ENCODE data around the gene VILL.

Gene VILL

GRCh38 chr3:37945807-37946530, 44.6 kb upstream of the VILL start:
- H3K9ac ChIP-seq (ENCODE audit: low read depth, low read length): no peak overlapping the region
- no peaks in the 10 kb centered on the region for H3K79me2 ChIP-seq (ENCODE audit: insufficient read depth, low read length)
- no peak for TF ChIP-seq EZH2 (IDR thresholded peaks at IDR 0.05; ENCODE audit: borderline replicate concordance, low read depth, low read length, severe bottlenecking)
- TF ChIP-seq, protein P1, sequence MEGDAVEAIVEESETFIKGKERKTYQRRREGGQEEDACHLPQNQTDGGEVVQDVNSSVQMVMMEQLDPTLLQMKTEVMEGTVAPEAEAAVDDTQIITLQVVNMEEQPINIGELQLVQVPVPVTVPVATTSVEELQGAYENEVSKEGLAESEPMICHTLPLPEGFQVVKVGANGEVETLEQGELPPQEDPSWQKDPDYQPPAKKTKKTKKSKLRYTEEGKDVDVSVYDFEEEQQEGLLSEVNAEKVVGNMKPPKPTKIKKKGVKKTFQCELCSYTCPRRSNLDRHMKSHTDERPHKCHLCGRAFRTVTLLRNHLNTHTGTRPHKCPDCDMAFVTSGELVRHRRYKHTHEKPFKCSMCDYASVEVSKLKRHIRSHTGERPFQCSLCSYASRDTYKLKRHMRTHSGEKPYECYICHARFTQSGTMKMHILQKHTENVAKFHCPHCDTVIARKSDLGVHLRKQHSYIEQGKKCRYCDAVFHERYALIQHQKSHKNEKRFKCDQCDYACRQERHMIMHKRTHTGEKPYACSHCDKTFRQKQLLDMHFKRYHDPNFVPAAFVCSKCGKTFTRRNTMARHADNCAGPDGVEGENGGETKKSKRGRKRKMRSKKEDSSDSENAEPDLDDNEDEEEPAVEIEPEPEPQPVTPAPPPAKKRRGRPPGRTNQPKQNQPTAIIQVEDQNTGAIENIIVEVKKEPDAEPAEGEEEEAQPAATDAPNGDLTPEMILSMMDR (IDR thresholded peaks at IDR 0.05; ENCODE audit: borderline replicate concordance, extremely low read depth, low read length, poor library complexity, severe bottlenecking): no peak
- peaks cover 4% of the 10 kb centered on the region; the same call in 1 of the 2 replicates for H3K36me3 ChIP-seq (ENCODE audit: insufficient read depth, low read length)
- no peaks in the 10 kb centered on the region for H3K9me3 ChIP-seq (ENCODE audit: insufficient read depth, low read length, severe bottlenecking)
- no peak for DNase-seq
- ATAC-seq (ENCODE audit: insufficient read depth, low read depth): no peak
- no peak overlapping the region for H3K4me3 ChIP-seq (ENCODE audit: low read depth in 1 of 2, low read length in 2 of 2)
- H3K27me3 ChIP-seq (ENCODE audit: insufficient read depth, low read length, poor library complexity): no peaks in the 10 kb centered on the region
- H3K4me1 ChIP-seq (ENCODE audit: insufficient read depth, low read length): no peaks in the 10 kb centered on the region
- no peak overlapping the region for H3K27ac ChIP-seq (ENCODE audit: low read length)
- H3K4me2 ChIP-seq (ENCODE audit: insufficient read depth, low read length): no peak overlapping the region
- H2AFZ ChIP-seq (ENCODE audit: low read depth, low read length): no peak overlapping the region
- H4K20me1 ChIP-seq (ENCODE audit: insufficient read depth, low read length): no peaks in the 10 kb centered on the region; the same call in 1 of the 2 replicates

DNA sequence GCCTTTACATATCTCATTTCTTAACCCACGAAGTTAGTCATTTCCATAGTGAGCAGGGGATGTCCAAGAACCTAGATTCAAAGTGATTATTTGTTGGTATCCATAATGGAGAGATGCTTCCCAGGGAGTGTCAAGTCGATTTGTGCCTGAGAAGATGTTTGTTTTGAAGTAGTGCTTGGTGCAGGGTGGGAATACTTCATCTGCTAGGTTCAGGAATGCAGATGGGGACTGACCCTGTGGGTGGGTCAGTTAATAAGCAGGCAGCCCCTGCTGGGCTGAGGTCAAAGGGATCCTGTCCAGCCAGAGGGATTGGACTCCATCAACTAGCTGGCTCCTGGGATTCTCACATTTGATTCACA, 44.1 kb upstream of the VILL start:
- H3K79me2 ChIP-seq (ENCODE audit: insufficient read depth, low read length): no peaks in the 10 kb centered on the region
- H3K9ac ChIP-seq (ENCODE audit: low read depth, low read length): no peak overlapping the region
- H3K27me3 ChIP-seq (ENCODE audit: insufficient read depth, low read length, poor library complexity): no peaks in the 10 kb centered on the region
- H3K4me2 ChIP-seq (ENCODE audit: insufficient read depth, low read length): no peak overlapping the region
- no peak for ATAC-seq (ENCODE audit: insufficient read depth, low read depth)
- H3K36me3 ChIP-seq (ENCODE audit: insufficient read depth, low read length): peaks cover 4% of the 10 kb centered on the region; the same call in 1 of the 2 replicates
- no peak for DNase-seq
- no peak overlapping the region for H3K27ac ChIP-seq (ENCODE audit: low read length)
- no peak overlapping the region for H3K4me3 ChIP-seq (ENCODE audit: low read depth in 1 of 2, low read length in 2 of 2)
- no peaks in the 10 kb centered on the region; the same call in 1 of the 2 replicates for H4K20me1 ChIP-seq (ENCODE audit: insufficient read depth, low read length)
- TF ChIP-seq, protein P1 (IDR thresholded peaks at IDR 0.05; ENCODE audit: borderline replicate concordance, extremely low read depth, low read length, poor library complexity, severe bottlenecking): no peak
- no peak for TF ChIP-seq EZH2 (IDR thresholded peaks at IDR 0.05; ENCODE audit: borderline replicate concordance, low read depth, low read length, severe bottlenecking)
- no peaks in the 10 kb centered on the region for H3K4me1 ChIP-seq (ENCODE audit: insufficient read depth, low read length)
- no peak overlapping the region for H2AFZ ChIP-seq (ENCODE audit: low read depth, low read length)
- no peaks in the 10 kb centered on the region for H3K9me3 ChIP-seq (ENCODE audit: insufficient read depth, low read length, severe bottlenecking)

DNA sequence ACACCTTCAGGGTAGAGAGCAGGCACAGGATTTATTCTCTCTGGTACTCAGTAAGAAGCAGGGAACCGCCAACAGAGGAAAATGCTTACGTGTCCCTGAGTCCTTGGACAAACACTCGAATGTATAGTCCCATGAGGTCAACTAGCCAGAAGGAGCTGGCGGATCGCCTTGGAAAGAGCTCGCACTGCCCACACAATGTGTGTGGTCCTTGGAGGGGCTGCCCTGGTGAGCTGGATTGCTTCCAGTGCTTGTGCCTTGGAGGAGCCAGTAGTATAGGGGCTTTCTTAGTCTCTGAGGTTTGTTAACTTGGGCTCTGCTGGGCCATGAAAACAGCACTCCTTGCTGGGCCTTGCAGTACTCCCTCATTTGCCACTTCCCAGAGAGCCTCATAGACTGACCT, 40.7 kb upstream of the VILL start:
- peaks cover 16% of the 10 kb centered on the region; the same call in 1 of the 2 replicates for H3K36me3 ChIP-seq (ENCODE audit: insufficient read depth, low read length)
- DNase-seq (no peak), ATAC-seq (ENCODE audit: insufficient read depth, low read depth) (no peak)
- no peak overlapping the region for H3K4me2 ChIP-seq (ENCODE audit: insufficient read depth, low read length)
- H3K9me3 ChIP-seq (ENCODE audit: insufficient read depth, low read length, severe bottlenecking): no peaks in the 10 kb centered on the region
- no peak overlapping the region for H3K4me3 ChIP-seq (ENCODE audit: low read depth in 1 of 2, low read length in 2 of 2)
- no peak overlapping the region for H2AFZ ChIP-seq (ENCODE audit: low read depth, low read length)
- no peaks in the 10 kb centered on the region for H3K27me3 ChIP-seq (ENCODE audit: insufficient read depth, low read length, poor library complexity)
- H3K27ac ChIP-seq (ENCODE audit: low read length): no peak overlapping the region
- H3K9ac ChIP-seq (ENCODE audit: low read depth, low read length): no peak overlapping the region
- peaks cover 3% of the 10 kb centered on the region; the same call in 1 of the 2 replicates for H3K4me1 ChIP-seq (ENCODE audit: insufficient read depth, low read length)
- H4K20me1 ChIP-seq (ENCODE audit: insufficient read depth, low read length): no peaks in the 10 kb centered on the region; the same call in 1 of the 2 replicates
- TF ChIP-seq EZH2 (IDR thresholded peaks at IDR 0.05; ENCODE audit: borderline replicate concordance, low read depth, low read length, severe bottlenecking): no peak
- TF ChIP-seq, protein P1 (IDR thresholded peaks at IDR 0.05; ENCODE audit: borderline replicate concordance, extremely low read depth, low read length, poor library complexity, severe bottlenecking): no peak
- H3K79me2 ChIP-seq (ENCODE audit: insufficient read depth, low read length): no peaks in the 10 kb centered on the region
